ENCODE measurements around the gene PTPN14. TPM values are rescaled to one million over a fixed set of nuclear protein-coding genes. Genes with fewer than 3 reads are reported as not detected.

PTPN14 gene
- polyA plus RNA-seq, 3 donors = 2.0 to 8.8 (median 7.3) TPM

DNA sequence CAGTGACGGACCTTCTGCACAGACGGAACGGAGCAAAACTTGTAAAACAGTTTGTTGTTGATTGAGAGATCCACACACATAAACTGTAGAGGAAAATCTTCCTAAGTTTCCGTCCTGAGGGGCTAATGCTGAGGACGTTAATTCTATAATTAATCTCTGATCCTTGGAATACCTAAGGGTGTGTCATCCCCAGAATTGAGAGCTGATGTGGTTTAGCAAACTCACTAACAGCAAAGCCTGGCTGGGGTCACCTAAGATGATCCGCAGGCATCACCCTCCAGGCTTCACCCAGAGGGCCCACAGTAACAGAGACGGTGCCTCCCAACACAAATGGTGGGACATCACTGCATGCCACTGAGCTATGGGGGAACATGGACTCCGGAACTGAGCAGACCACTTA is 172.9 kb downstream of the PTPN14 start:
- H3K27ac ChIP-seq (ENCODE audit: low read depth, low read length) = no peak overlapping the region
- WGBS, 3 donors = 93 to 96% (median 94%) methylated on average over 8 of the region's 8 CpGs

DNA sequence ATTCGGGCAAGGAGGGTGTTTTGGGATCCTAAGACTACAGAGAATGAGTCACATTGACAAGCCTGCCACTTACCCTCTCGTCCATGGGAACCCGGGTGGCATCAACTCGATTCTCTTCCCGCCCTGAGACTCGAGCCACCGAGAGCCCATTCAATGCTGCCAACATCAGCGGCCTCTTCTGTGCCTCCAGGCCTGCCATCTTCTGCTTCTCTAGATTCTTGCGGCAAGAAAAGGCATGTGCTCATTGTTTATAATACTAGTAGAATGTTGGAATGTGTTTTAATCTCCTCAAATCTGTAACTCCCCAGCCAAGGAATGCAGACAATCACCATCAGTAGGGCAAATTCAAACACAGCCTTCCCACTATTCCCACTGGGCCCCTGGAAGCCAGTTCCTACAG is 173.5 kb downstream of the PTPN14 start:
- H3K27ac ChIP-seq (ENCODE audit: low read depth, low read length) = no peak overlapping the region
- WGBS, 3 donors = 87 to 94% (median 89%) methylated on average over 9 of the region's 9 CpGs

DNA sequence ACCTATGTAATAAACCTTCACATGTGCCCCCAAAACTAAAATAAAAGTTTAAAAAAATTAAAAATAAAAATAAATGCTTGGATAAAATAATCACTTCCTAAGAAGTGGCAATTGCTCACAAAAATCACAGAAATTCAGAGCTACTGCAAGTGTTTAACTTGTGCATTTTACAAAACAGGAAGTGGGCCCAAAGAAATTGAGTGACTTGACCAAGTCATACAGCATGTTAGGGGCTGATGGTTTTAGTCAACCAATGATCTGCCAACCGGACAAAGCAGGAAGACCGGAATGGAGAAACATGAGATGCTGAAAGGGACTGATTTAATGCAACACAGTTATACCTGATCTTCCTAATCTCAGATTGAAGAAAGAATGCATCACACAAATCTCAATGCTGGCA is 173.9 kb downstream of the PTPN14 start:
- H3K27ac ChIP-seq (ENCODE audit: low read depth, low read length) = no peak overlapping the region
- 85 to 98% (median 89%) methylated on average over 2 of the region's 2 CpGs for WGBS, 3 donors

DNA sequence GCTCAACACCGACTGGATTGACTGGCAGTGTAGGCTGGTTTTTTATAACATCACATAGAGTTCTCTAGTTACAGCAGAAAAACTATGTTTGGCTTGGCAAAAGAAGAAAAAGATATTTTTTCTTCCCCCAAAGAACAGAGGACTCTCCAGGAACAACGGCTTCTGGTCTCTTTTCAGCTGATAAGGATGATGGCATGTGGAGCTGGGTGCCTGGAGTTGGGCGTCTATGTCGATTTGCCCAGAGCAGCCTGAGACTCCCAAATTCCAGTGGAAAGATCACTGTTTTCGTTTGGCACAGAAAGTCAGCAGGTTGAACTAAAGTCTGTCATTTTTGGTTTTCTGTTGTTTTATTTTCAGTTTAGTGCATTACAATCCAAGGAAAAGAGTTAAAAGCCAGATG is 179.3 kb downstream of the PTPN14 start:
- no peak overlapping the region for H3K27ac ChIP-seq (ENCODE audit: low read depth, low read length)
- WGBS, 3 donors = 48 to 55% (median 54%) methylated on average over 5 of the region's 5 CpGs

DNA sequence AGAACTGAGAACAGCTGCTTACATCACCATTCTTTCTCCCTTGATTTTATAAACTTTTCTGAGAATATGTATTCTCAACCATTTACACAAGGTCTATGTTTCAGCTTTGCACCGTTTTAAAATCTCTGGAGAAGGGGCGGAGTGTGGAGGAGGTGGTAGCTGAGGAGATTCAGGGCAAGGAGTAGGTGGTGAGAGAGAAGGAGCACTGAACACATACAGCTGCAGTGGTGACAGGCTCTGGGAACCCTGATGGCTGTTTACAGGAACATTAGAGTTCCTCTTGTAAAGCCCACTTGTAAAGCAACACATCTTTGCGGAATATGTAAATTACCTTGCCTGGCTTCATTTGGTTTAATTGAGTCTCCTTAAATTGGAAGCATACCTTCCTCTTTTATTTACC is 180.8 kb downstream of the PTPN14 start:
- H3K27ac ChIP-seq (ENCODE audit: low read depth, low read length) = no peak overlapping the region
- 83 to 86% (median 86%) methylated on average over 3 of the region's 3 CpGs for WGBS, 3 donors

DNA sequence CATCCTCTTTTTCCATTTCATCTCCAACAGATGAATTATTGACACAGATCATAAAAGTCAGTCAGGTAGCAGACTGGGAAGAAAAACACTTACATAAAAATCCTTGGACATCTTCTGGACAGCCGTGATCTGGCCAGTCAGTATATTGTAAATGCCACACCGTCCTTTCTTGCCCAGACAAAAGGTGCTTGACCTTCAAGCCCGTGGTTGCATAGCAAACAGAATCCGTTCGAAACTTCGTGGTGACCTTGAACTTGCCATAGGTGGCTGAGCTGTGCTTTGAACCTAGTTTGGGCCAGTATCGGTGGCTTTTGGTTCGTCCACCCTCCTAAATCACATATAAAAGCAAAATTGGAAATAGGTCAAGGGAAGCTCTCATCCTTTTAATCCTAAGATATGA is 182.0 kb downstream of the PTPN14 start:
- H3K27ac ChIP-seq (ENCODE audit: low read depth, low read length) = no peak overlapping the region
- WGBS, 3 donors = 53 to 94% (median 93%) methylated on average over 8 of the region's 8 CpGs

DNA sequence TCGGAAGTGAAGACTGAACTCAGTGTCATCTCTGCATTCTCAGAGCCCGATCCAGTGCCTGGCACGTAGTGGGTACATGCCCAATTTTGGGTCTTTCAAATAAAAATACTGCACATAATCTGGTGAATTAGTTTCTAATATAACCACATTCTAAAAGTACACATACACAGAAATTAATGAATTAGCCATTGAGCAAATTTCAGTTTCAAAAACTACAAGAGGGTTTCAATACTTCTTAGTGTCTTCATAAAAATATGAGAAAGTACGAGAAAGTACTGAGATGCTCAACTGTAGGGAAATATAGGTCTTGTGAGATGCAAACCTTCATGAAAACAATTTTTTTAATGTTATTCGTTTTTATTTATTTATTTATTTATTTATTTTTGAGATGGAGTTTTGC is 183.6 kb downstream of the PTPN14 start:
- no peak overlapping the region for H3K27ac ChIP-seq (ENCODE audit: low read depth, low read length)
- 91 to 97% (median 94%) methylated on average over 5 of the region's 5 CpGs for WGBS, 3 donors

DNA sequence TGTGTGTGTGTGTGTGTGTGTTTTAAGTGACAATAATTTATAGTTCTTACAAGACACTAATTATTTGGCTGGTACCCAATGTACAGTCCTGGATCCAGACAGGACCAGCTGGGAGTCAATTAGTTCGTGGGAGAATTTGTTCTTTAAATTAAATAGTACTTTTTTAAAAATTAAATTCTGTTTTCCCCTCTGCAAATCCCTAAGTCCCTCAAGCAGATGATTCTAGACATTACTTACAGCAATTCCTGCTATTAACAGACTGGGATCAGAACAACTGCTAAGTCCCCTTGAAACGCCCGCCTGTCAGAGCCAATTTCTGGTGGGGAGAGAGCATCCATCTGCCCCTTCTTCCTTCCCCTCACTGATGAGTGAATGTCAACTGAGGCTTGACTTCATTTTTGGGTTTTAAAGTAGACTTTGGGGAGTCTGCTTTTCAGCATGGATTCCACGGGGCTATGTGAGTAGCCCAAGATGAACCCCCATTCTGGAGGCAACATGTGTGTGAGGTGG is 186.6 kb downstream of the PTPN14 start:
- WGBS, 3 donors = 64 to 83% (median 67%) methylated on average over 4 of the region's 4 CpGs
- no peak overlapping the region for H3K27ac ChIP-seq (ENCODE audit: low read depth, low read length)

DNA sequence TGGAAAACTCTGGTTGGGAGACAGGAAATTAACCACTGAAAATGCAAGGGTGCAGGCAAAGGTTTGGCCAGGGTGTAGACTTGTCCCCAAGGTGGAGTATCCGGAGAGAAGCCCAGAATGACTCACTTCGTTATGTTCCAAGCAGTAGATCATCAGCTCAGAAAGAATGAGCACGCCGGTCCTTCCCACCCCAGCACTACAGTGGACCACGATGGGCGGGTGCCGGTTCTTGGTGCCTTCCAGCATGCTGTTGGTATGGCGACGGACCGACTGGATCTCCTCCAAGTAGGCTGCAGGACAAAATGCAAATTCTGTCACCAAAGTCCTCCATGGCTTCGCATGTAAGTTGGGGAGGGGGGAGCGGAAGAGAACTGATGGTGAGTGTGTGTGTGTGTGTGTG is 187.0 kb downstream of the PTPN14 start:
- WGBS, 3 donors = 60 to 79% (median 71%) methylated on average over 12 of the region's 12 CpGs
- no peak overlapping the region for H3K27ac ChIP-seq (ENCODE audit: low read depth, low read length)

DNA sequence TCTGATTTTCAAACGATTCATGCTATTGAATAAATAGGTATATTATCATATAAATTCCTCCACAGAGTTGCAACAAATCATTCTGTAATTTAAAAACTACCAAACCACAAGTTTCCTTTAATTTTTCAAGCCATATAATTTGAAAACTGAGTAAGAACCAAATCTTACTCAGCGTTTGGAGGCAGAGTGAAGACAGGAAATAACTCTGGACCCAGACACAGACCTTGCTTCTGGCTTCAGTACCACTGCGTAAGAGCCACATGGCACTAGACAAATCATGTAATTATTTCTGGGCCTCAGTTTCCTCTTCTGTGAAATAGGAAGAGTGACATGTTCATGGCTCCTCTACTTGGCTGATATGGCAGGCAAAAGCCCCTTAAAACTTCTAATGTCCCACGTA is 188.0 kb downstream of the PTPN14 start:
- no peak overlapping the region for H3K27ac ChIP-seq (ENCODE audit: low read depth, low read length)
- 58 to 84% (median 66%) methylated on average over 4 of the region's 4 CpGs for WGBS, 3 donors

DNA sequence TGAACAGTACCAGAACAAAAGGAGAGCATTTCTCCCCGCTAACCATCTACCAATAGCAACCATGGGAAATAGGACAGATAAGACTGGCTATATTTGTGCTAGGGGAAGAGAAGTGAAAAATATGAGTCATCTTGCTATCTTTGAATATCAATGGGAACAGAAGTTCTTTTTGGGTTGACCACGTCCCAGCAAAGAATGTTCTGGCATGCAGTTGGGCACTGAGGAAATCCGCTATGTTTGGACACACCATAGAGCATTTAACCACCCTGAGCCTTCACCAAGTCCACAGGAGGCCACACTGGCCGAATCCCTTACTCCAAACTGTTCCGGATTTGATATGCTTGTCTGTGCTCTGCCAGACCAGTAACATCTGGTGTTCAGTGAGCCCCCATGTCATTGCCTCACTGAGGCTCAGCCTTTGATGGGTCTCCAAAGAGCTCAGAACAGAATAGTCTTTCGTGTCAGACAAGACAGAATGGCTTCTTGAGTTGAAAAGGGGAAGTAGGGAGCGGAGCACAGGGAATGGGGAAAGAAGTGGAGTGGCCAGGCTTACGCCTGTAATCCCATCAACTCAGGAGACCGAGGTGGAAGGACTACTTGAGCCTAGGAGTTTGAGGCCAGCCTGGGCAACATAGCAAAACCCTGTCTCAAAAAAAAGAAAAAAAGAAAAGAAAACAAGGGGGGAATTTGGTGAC is 189.1 kb downstream of the PTPN14 start:
- no peak overlapping the region for H3K27ac ChIP-seq (ENCODE audit: low read depth, low read length)
- 59 to 86% (median 71%) methylated on average over 9 of the region's 9 CpGs for WGBS, 3 donors

DNA sequence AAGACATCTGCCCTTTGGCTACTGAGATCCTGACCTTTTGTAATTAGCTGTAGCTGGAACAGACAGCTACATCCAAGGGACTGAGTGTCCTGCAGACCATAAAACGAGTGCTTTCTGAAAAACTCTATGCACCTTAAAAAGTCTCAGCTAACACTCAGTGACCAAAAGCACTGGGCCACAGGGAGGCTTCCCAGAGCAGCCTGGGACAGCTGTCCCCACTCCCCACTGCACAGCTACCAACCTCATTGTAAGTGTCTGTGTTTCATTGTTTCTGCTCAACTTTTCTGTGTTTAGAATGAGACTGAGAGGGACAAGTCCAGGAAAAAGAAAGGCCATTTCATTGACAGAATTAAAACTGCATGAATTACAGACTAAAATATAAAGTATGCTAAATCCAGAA is 189.8 kb downstream of the PTPN14 start:
- 40 to 55% (median 52%) methylated on average over 1 of the region's 1 CpG for WGBS, 3 donors
- H3K27ac ChIP-seq (ENCODE audit: low read depth, low read length) = no peak overlapping the region

DNA sequence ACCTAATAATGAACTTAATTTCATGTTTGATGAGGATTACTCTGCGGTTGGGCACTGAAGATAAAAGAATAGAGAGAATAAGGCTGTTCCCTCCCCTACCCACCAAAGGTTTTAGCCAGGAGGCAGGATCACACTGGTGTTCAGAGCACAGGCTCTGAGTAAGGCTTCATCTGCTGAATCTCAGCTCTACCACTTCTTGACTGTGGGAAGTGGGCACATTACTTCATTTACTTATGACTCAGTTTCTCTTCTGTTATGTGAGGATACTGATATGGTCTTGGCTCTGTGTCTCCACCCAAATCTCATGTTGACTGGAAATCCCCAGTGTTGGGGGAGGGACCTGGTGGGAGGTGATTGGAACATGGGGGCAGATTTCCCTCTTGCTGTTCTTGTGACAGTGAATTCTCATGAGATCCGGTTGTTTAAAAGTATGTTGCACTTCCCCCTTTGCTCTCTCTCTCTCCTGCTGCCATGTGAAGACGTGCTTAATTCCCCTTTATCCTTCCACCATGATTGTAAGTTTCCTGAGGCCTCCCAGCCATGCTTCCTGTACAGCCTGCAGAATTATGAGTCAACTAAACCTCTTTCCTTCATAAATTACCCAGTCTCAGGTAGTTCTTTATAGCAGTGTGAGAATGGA is 190.8 kb downstream of the PTPN14 start:
- whole genome bisulfite sequencing, 3 donors = 49 to 89% (median 65%) methylated on average over 3 of the region's 3 CpGs
- no peak overlapping the region for H3K27ac ChIP-seq (ENCODE audit: low read depth, low read length)

DNA sequence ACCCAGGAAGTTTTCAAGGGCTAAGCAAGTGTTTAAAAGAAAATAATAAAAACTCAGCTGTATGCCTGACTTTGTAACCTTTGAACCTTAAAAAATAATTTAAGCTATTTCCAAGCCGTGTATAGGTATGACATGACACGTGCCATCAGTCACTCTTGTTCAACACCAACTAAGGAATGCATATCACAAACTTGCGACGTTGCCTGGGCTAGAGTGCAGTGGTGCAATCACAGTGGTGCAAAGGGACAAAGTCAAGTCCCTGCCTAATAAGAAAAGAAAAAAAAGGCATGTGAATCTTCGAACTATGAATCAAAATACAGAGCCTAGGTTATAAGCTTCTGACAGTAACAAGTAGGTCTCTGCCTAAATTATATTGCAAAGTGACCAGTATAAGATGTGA is 191.3 kb downstream of the PTPN14 start:
- no peak overlapping the region for H3K27ac ChIP-seq (ENCODE audit: low read depth, low read length)
- WGBS, 3 donors = 86 to 87% (median 87%) methylated on average over 5 of the region's 5 CpGs

DNA sequence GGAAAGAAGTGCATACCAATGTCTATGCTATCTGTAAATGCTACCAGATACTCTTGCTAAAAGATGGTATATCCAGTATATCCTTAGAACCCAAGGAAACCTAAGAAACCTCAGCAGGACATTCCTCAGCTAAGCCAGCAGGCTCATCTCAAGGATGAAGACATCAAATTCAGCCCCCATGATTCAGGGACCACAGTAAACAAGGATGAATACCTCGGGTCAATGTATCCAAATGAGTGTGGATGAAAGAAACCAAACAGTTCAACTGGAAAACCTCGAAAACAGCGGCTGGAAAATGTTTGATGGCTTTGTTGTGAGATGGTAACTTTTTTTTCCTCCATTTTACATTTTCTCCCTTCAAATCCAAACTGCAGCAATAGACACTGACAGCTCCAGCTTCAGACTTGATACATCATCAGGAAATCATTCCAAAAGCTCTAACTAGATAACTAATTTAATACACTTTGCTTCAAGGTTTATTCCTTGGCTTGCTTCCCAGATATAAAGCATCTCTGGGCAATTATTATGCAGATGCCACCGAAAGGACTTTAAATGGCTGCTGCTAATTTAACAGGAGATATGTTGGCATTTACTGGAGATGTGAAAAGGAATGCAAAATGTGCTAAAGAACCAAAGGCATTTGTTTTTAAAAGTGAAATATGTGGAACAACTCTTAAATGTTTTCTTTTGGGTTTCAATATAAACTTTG is 196.8 kb downstream of the PTPN14 start:
- no peak overlapping the region for H3K27ac ChIP-seq (ENCODE audit: low read depth, low read length)
- 76 to 84% (median 84%) methylated on average over 4 of the region's 4 CpGs for WGBS, 3 donors

DNA sequence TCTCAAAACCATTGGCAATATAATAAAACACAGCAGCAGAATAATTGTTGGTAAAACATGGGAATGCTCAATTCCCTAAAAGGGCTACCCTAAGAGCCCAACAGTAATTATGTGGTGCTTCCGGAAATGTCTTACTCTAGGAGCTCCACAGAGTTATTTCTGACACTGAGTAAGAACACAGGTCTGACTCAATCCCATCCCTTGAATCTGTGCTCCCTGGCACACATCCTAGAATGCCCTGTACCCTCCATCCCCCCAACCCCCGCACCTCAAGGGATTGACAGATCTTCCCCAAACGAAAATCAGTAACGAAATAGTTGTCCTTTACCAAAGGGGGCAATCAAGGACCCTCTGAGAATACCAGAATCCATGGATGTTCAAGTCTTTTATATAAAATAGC is 198.6 kb downstream of the PTPN14 start:
- WGBS, 3 donors = 89 to 91% (median 90%) methylated on average over 4 of the region's 4 CpGs

DNA sequence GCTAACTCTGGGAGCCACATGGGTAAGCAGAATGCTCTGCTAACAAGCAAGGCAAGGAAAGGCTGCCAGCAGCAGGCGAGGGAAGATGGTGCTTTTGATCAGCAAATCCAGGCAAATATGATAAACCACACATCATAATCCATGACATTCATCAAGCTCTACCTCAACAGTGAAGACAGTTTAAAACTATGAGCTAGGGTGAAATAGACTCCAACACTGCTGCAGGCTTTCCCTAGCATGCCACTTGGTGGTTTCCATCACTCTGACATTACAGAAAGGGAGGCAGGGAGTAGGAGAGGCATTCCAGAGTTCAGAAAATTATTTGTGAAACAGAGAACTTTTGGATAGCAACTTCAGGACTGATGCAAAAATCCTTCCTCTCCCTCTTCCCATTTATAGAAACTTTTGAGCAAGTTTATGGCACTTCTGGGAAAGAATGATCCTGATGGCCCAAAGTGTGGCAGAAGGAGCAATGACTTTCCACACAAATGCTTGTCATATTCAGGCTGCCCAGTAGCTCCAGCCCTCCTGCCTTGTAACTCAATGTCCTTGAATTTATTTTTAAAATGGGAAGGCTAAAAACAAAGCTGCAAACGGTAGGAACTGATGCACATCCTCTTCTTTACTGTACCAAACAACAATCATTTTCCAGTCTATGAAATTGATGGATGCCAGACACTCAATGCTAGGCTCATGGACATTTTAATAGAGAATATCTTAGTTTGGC is 199.7 kb downstream of the PTPN14 start:
- 59 to 64% (median 59%) methylated on average over 2 of the region's 2 CpGs for WGBS, 3 donors
- no peak overlapping the region for H3K27ac ChIP-seq (ENCODE audit: low read depth, low read length)

More for the DNA sequence above, 198.6 kb downstream of the PTPN14 start:
- no peak overlapping the region for H3K27ac ChIP-seq (ENCODE audit: low read depth, low read length)

DNA sequence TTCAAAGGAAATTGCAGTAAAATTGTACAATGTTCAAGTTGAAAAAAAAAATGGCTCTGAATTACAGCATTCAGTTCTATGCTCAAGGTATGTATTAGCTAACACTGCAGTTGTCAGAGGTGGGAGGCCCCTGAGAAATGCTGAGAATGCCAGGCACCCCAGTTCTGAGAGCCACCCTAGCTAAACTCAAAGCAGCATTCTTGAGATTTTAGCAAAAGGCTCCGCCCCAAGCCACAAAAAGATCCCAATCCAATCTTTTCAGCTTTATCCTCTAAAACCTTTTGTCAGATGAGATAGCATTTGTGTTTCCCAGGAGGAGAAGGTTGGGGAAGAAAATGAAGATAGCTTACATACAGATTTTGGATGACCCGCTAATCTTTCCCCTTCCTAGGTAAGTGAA is 201.6 kb downstream of the PTPN14 start:
- 90 to 97% (median 96%) methylated on average over 2 of the region's 2 CpGs for WGBS, 3 donors
- H3K27ac ChIP-seq (ENCODE audit: low read depth, low read length) = no peak overlapping the region

DNA sequence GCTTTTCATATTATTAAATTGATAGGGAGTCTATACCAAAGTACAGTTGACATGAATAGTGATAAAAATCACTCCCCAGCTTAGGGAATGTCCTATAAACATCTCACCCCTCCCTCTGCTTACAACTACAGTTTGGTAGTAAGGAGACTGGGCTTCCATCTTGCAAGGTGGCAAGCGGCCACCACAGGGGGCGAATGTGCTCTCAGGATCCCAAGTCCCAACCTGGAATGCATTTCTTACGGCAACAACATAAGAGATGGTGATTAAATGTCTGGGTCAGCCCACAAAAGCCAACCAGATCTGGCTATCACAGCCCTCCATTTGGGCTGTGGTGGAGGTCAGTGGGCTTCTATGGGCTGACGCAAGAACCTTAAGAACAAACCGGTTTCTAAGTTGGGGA is 202.4 kb downstream of the PTPN14 start:
- no peak overlapping the region for H3K27ac ChIP-seq (ENCODE audit: low read depth, low read length)
- 94 to 96% (median 96%) methylated on average over 5 of the region's 5 CpGs for WGBS, 3 donors

Data from adipose tissue (tissue), 3 donors.